Activated CD8-positive, alpha-beta memory T cell treated with anti-CD3 and anti-CD28 coated beads, Interleukin-2, amount 50 U/mL, for 48 hours (primary cell): ENCODE results near the gene GALNS.
"Not testable (repeated sequence)": the region's sequence is repeated elsewhere in the genome, so short reads cannot be mapped to it uniquely, and the experiment has no call there.

Source experiments
- DNase-seq: peaks from one replicate; pipeline ENCODE4 v3.0.0-alpha.2; 2020

The GALNS gene, protein sequence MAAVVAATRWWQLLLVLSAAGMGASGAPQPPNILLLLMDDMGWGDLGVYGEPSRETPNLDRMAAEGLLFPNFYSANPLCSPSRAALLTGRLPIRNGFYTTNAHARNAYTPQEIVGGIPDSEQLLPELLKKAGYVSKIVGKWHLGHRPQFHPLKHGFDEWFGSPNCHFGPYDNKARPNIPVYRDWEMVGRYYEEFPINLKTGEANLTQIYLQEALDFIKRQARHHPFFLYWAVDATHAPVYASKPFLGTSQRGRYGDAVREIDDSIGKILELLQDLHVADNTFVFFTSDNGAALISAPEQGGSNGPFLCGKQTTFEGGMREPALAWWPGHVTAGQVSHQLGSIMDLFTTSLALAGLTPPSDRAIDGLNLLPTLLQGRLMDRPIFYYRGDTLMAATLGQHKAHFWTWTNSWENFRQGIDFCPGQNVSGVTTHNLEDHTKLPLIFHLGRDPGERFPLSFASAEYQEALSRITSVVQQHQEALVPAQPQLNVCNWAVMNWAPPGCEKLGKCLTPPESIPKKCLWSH

DNA sequence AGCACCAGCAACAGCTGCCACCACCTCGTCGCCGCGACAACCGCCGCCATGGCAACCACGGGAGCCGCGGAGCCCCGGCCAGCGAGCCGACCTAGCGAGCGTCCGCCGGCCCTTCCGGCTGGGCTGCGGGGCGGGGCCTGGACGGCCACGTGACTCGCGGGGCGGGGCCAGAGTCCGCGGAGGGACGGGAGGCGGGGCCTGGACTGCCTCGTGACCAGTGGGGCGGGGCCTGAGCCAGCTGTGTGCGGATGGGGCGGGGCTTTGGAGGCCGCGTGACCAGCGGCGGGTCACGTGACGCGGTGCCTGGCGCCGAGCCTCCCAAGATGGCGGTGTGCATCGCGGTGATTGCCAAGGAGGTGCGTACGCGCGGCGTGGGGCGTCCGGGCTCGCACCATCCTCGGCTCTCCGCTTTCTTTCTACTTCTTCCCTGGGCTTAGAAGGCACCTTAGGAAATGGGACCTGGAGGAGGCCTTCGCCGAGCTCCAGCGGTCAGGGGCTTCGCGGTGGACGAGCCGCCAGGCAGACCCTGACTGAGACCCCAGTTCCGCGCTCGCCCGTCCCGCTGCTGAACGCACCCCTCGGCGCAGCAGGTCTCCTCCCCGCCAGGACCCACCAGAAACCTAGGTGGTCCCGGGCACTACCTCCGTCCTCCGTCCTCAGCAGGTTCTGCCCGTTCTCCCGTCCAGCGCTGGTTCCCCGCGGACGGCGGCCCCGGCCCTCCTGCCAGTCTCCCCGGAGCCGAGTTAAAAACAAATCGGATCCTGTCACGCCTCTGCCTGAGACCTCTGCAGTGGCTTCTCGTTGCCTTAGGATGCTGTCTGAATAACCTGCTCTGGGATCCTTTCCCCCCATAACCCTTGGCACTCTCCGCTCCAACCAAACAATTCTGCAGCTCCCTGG lies at the start of gene GALNS, which contains the start of gene TRAPPC2L:
GALNS (minus strand) TSS at position 120 of the 900 bp plus-strand sequence; CDS start at position 50, 70 bp downstream.
TRAPPC2L (plus strand) TSS at position 300 of the 900 bp plus-strand sequence; CDS start at position 324, 24 bp downstream.
- peak; percentile 100 for DNase-seq

DNA sequence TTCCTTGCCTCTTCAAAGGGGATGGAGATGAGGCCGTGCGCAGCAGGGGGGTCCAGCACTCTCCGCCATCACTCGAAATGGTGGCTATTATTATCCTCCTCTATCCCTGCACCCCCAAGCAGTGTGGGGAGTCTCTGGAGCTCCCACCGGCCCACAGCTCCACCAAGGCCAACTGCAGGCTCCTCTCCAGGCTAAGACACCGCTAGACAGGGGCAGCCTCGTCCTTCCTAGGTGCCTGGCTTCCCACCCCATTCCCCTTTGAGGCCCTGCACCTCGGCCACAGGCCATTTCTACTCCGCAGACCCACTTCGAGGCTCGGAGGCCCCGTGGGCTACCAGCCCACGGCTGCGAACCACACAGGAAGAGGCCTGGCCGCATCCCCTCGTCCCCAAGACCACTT lies 49.3 kb upstream of the GALNS start:
- DNase-seq, result no peak

DNA sequence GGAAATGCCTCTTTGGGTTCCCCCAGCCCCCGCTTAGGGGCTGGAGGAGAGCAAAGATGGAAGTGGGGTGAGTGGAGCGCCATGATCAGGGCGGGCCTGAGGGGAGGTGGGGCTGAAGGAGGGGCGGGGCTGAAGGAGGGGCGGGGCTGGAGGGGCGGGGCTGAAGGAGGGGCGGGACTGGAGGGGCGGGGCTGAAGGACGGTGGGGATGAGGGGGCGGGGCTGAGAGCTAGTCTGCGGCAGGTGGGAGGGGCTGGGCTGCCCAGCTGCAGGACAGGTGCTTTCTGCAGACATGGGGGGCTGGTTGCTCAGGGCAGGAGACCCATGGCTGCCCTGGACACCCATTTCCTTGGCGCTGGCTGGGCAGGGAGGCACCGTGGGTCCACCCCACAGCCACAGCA lies 48.8 kb upstream of the GALNS start:
- DNase-seq, result peak; percentile 64

DNA sequence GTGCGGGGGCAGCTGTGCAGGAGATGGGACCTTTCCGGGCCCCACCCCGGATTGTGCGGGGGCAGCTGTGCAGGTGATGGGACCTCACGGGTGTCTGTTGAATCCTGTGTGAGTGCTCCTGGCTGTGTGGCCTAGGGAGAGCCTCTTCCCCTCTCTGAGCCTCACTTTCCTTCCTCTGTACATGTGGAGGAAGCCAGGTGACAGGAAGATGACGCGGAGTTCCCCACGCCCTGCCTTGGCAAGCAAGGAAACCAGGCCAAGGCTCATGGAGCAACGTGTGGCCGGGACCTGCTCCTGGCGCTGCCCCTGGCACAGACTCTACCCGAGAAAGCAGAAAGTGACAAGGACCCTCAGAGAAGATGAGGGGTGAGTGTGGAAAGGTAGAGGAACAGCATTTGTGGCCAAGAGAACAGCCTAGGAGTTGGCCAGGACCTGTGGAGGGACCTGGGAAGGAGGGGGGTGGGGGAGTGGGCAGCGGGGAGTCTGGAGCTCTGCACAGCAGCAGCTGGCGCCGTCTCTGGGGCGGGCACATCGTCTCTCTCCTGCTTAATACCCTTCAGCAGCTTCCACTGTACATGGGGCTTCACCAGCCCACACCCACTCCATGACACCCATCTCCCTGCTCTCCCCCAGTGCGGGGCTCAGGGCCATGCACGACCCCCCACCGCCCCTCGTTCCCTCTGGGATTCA lies 48.1 kb upstream of the GALNS start:
- DNase-seq, result no peak

DNA sequence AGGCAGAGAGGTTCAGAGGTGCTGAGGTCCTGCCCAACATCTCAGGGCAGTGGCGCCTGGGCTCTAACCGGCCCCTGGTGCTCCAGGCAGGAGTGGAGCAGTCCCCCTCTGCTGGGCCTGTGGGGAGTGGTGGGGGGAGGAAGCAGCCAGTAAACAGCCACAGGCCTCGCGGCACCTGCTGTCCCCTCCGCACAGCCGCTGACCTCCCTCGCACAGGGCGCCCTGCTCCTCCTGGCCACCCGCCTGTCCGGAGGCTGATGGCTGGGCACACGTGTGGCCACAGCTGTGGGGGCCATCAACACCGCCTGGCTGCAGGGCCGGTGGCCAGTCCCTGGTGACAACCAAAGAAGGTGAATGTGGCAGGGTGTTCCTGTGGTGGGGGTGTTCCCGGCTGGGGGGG lies 46.5 kb upstream of the GALNS start:
- no peak for DNase-seq

DNA sequence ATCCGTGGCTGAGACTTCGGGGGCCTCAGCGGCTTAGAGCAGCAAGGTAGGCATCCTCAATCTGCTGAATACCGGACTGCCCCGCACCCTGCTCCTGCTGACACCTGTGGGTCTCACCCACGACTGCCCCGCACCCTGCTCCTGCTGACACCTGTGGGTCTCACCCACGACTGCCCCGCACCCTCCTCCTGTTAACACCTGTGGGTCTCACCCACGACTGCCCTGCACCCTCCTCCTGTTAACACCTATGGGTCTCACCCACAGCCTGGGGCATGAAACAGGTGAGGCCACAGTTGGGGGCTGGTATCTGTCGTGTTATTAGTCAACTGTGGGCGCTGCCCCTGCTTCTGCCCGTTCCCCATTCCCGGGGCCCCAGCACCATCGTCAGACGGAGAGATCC lies 46.0 kb upstream of the GALNS start:
- DNase-seq, result no peak

DNA sequence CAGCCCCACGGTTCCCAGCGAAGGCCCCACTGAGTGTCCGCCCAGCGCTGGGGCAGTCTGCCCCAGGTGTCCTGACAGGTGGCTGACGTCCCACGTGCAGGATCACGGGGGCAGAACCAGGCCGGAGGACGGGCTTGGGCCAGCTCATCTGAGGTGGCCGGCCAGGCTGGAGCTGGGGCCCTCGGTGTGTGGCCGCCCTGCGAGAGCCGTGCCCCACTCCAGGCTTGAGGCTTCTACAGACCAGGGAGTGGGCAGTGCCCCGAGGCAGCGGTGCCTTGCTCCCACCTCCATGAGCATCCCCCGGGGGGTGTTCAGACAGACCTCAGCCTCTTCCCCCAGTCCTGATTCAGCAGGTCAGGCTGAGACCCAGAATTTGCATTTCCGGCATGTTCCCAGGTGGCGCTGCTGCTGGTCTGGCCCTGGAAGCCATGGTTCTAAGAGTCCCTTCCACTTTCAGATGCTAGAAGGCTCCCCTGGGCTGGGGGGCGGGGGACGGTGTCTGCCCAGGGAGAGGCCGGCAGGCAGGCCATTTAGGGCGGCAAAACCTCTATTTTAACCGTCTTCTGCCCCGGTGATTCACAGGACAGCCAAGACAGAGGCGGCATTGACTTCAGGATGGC lies 45.1 kb upstream of the GALNS start:
- no peak for DNase-seq

DNA sequence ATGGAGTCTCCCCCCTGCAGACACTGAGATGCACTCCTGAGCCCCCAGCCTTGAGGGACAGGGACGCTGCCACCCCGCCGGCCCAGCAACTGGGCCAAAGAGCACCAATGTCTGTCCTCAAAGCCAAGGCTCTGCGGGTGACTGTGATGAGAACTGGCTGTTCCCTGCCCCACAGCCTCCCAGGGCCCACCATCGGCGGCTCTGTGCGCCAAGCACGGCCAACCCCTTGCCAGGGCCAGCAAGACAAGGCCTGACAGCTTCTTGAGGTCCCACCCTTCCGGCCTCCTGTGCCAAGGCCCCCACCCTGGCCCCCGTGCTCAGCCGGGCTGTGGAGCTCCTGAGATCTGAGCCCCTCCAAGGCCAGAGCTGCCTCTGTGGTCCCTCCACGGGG lies 43.9 kb upstream of the GALNS start:
- DNase-seq, result no peak

DNA sequence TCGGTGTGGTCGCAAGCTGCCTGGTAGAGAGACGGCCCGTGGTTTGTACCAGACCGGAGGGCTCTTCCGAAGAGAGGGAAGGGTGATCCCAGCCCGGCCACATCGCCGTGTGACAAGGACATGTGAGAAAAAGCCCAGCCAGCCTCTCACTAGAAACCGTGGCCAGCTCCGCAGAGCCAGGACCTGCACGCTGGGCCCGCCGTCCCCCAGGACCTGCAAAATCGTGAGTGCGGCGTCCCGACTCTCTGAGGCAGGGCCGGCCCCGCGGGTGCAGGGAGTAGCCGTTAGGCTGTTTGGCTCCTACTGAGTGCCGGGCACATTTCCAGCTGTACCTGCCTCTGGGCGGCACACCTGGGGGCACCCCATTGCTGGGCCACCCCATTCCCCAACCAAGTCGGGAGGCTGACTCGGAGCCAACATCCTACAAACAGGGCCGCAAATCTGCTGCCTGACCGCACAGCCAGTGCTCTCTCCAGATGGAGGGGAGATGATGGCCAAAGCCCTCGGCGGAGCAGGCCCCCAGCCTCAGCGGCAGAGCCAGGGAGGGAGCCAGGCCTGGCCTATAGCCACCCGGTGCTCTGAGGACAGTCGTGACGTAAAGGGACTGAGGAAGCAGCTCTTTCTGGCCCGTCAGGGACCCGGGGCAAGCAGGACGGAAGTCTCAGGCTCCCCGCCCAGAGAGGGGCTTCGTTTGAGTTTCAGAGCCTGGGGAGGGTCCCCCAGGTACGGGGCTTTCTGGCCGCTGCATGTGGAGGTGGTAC lies 43.3 kb upstream of the GALNS start:
- DNase-seq, result no peak

DNA sequence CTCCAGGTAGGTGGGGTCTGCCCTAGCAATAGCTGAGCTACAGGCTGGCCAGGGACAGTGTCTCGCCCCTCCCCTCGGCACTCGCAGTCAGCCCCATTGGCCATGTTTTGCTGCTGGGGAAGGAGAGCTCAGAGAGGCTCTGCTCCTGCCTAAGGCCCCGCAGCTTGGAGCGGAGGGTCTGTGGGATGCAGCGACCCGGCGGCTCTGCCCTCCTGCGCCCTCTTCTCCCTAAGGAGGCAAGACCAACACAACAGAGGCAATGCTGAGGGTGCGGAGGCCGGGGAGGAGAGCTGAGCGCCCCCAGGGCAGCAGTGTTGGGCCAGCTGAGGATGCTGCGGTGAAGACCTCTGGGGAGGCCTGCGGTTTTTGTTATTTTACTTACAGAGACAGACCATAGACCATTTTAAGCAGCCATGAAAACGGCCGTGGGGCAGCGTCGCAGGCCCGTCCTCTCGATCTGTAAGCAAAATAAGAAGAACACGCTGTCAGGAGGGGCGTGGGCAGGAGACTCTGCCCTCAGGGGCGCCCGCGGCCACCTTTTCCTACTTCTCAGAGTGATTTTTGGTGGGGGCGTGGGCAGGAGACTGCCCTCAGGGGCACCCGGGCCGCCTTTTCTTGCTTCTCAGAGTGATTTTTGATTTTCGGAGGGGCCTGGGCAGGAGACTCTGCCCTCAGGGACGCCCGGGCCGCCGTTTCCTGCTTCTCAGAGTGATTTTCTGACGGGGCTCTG lies 41.1 kb upstream of the GALNS start:
- DNase-seq, result no peak

DNA sequence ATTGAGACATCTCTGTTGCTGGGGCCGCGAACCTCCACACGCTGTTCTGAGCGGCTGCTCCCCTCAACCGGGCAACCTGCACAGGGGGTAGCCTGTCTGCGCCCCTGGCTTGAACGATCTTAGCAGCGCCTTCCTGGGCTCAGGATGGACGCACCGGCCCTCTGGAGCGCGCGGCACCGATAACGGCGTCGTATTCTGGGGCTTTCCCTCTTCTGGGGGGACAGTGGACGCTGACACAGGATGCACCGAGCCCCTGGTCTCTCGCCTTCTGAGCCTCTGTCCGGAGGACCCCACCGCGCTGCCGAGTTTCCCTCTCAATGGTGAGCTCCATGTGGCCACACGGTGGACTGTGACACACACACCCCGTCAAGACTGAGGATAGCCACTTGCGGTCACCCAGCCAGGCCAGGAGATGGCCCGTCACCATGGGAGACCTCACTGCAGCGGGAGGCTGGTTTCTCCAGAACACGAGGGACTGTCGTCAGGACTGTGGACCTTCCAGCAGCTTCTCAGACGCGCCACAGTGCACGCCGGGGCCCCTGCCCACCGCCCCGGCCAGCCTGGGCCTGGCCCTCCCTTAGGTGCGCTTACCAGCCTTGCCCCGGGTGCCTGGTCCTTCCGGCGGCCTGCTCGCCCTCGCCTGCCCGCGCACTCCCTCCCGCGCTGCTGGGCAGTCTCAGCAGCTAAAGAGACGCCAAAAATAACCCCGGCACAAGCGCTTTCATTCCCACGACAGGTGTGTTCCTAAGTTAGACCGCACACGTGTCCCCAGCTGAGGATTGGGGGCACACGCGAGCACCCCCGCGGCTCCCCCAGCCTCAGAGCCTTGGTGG lies 39.7 kb upstream of the GALNS start:
- no peak for DNase-seq

DNA sequence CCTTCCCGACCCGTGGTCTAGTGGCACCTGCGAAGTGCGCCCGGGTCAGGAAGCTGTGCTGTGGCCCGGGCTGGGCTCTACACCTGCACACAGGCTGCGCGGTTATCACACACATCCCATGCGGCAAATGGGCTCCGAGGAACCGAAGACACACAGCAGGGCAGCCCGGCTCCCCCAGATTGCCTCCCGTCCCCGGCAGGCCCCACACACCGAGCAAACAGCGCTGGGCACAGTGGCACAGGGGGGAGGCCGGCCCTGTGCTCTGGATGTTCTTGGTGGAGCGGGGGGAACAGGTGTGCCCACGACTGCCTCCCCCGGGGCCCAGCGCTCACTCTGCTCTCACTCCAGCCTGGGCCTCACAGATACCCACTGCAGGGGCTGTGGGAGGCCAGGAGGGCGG lies 38.6 kb upstream of the GALNS start:
- DNase-seq, result no peak

DNA sequence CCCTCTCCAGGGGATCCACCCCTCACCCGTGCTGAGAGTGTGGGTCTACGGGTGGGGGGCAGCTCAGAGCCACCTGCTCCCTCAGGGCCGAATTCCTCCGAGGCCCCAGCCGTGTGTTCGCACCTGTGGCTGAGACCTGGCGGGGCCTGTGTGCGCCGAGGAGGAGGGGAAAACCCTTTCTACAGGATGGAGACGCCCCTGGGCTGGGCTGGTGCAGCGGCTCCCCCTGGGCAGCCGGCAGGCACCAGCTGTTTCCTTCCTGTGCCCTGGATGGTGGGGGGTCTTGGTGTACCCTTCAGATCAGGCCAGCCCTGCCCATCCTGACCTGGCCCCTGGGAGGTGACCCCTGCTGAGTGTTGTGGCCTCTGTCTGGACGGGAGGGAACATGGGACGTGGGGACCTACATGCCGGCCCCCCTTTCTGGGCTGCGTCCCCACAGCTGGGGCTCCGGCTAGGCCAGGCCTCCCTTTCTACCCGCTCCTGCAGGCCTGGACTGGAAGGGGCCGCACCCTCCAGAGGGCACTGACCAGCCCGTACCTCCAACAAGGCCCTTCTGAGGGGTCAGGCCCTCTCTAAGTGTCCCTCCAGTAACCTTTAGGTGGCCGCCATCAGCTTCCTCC lies 38.0 kb upstream of the GALNS start:
- DNase-seq, result no peak

DNA sequence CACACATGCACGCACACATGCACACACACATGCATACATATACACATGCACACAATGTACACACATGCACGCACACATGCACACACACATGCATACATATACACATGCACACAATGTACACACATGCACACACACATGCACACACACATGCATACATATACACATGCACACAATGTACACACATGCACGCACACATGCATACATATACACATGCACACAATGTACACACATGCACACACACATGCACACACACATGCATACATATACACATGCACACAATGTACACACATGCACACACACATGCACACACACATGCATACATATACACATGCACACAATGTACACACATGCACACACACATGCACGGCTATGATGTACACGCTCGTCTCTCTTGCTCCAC lies 37.5 kb upstream of the GALNS start:
- DNase-seq, result not testable (repeated sequence)

DNA sequence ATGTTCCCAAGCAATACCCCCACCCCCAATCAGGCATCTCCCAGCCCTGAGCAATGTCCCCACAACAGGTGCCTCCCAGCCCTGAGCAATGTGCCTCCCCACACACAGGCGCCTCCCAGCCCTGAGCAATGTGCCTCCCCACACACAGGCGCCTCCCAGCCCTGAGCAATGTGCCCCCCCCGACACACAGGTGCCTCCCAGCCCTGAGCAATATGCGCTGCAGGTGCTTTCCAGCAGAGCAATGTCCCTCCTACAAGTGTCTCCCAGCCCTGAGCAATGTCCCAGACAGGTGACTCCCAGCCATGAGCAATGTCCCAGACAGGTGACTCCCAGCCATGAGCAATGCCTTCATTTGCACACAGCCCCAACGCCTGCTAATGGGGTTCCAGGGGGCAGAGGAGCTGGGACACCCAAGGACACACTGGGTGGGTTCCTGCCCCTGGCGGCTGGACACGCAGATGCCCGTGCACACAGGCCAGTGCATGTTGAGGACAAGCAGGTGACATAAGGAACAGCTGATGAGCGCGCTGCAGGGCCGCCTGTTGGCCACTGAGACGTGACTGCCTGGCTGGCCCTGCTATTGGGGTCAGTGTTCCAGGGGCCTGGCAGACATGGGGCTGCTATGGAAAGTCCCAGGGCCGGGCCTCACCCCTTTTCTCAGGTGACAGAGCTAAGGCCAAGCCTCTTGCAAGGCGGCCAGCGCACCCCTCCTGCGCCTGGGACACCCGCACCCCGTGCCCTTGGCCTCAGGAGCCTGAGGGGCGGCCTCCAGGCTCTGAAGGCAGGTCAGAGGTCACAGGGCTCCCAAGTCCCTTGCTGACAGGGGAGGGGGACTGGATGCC lies 36.6 kb upstream of the GALNS start:
- DNase-seq, result no peak

DNA sequence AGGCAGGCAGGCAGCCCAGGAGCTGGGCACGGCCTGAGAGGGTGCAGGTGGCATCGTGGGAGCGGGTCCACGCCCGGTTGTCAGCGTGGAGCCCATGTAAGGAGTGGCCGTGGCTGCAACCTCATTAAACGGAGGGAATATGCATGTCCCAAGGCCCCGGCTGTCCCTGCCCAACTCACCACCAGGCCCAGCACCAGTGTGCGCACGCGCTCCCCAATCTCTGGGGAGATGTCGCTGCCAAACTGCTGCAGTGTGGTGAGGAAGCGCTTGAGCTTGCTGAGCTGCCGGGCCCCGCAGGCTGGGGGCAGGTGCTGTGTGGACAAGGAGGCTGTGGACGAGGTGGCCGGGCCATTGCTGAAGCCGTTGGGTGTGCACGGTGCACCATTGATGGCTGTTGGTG lies 35.3 kb upstream of the GALNS start:
- DNase-seq, result no peak

DNA sequence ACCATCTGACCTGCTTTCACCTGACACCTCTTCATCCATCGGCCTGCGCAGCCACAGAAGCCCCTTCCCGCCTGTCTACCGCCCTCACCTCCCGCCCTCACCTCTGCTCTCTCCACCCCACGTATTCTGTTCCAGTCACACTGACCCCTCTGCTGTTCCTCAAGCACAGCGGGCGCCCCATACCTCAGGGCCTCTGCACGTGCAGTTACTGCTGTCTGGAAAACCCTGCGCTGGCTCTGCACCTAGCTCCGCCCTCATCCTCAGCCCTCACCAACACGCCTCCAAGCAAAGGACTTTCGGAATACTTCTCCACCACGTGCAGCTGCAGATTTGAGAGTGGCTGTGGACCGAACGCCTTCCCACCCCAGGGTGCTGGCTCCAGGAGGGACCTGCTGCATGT lies 34.3 kb upstream of the GALNS start:
- no peak for DNase-seq

DNA sequence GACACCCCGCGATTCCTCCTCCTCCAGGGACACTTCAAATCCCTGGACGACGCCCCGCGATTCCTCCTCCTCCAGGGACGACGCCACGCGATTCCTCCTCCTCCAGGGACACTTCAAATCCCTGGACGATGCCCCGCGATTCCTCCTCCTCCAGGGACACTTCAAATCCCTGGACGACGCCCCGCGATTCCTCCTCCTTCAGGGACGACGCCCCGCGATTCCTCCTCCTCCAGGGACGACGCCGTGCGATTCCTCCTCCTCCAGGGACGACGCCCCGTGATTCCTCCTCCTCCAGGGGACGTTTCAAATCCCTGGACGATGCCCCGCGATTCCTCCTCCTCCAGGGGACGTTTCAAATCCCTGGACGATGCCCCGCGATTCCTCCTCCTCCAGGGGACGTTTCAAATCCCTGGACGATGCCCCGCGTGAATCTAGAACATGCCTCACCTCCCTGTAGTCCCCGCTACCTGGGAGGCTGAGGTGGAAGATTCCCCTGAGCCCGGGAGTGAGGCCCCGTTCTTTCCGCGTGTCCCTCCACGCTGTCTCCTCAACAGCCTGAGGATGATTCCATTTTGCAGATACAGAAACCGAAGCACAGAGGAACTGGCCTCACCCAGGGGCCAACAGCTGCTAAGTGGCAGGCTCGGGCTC lies 33.1 kb upstream of the GALNS start:
- not testable (repeated sequence) for DNase-seq
